Measurements from ENCODE around the gene PRR23E.

PRR23E gene

GRCh38 chr3:127157171-127157828 is 35.6 kb upstream of the PRR23E start:
- H3K9me3 Mint-ChIP-seq: no peaks in the 10 kb centered on the region
- H3K4me1 Mint-ChIP-seq: no peaks in the 10 kb centered on the region
- H3K36me3 Mint-ChIP-seq: no peaks in the 10 kb centered on the region
- H3K27ac Mint-ChIP-seq: no peak overlapping the region
- H3K4me3 Mint-ChIP-seq: no peak overlapping the region
- DNase-seq (ENCODE audit: low spot score in 2 of 2): no peak
- H3K27me3 Mint-ChIP-seq: no peaks in the 10 kb centered on the region
- no peak for ATAC-seq (ENCODE audit: low read depth)

DNA sequence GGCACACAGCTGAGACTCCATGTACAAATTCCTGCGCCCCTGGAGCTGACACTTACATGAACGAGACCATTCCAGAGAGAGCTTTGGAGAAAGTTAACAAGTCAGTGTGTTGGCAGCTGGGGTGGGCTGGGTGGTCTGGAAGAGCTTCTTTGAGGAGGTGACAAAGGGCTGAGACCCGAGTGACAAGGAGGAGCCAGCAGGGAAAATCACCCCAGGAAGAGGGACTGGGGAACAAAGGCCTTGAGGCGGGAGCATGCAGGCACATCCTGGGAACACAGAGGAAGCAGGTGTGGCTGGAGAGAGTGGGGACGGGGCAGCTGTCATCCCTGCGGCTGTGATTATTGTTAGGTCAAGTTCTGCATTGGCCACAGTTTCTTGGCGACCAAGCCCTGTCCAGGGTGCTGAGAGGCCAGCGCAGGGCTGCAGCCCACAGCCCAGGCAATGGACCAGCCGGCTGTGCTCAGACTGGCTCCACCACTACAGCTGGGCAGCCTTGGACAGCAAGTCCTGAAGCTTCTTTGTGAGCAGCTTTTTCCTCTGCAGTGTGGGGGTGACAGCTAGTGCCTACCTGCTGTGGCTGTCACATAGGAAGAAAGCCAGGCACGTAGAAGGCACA is 34.2 kb upstream of the PRR23E start:
- no peaks in the 10 kb centered on the region for H3K36me3 Mint-ChIP-seq
- no peaks in the 10 kb centered on the region for H3K9me3 Mint-ChIP-seq
- no peaks in the 10 kb centered on the region for H3K27me3 Mint-ChIP-seq
- H3K4me3 Mint-ChIP-seq: no peak overlapping the region
- DNase-seq (ENCODE audit: low spot score in 2 of 2) (no peak), ATAC-seq (ENCODE audit: low read depth) (no peak)
- H3K27ac Mint-ChIP-seq: no peak overlapping the region
- no peaks in the 10 kb centered on the region for H3K4me1 Mint-ChIP-seq

DNA sequence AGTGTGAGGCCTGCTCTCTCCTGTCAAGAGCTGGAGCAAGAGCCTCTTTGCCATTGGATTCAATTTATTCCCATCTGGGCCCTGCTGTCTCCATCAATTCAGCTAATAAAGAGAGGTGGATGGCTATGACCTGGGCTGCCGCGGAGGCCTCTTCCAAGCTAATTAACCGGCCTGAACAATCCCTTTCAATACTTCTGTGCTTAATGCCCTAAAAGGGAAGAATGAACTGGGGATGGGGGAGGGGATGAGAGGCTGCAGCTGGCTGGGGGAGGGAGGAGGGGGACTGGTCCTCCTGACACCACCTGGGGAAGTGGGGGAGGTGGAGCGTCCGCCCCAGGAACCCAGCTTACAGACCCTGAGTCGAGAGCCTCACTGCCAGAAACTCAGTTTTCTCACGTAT is 33.4 kb upstream of the PRR23E start:
- Mint-ChIP-seq H3K4me1 (no peaks in the 10 kb centered on the region), H3K9me3 (no peaks in the 10 kb centered on the region), H3K27ac (no peak overlapping the region), H3K27me3 (no peaks in the 10 kb centered on the region), H3K4me3 (no peak overlapping the region), H3K36me3 (no peaks in the 10 kb centered on the region)
- no peak for ATAC-seq (ENCODE audit: low read depth)
- no peak for DNase-seq (ENCODE audit: low spot score in 2 of 2)

- no peak for ATAC-seq (ENCODE audit: low read depth)
- Mint-ChIP-seq H3K4me3 (no peak overlapping the region), H3K36me3 (no peaks in the 10 kb centered on the region), H3K27ac (no peak overlapping the region), H3K4me1 (no peaks in the 10 kb centered on the region), H3K27me3 (no peaks in the 10 kb centered on the region), H3K9me3 (no peaks in the 10 kb centered on the region)
- no peak for DNase-seq (ENCODE audit: low spot score in 2 of 2)
Measured at GRCh38 chr3:127161236-127161635, 31.7 kb upstream of the PRR23E start.

DNA sequence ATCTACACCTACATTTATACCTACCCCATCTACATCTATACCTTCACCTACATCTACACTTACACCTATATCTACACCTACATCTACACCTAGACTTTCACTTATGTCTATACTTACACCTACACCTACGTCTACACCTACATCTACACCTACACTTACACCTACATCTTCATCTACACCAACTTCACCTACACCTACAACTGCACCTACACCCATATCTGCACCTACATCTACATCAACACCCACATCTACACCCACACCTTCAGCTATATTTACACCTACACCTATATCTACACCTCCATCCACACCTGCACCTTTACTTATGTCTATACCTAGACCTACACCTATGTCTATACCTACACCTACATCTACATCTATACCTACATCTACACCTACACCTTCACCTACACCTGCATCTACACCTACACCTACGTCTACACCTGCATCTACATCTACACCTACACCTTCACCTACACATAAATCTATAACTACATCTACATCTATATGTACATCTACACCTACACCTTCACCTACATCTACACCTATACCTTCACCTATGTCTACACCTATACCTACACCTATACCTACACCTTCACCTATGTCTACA is 30.9 kb upstream of the PRR23E start:
- no peaks in the 10 kb centered on the region for H3K9me3 Mint-ChIP-seq
- ATAC-seq (ENCODE audit: low read depth) (no peak), DNase-seq (ENCODE audit: low spot score in 2 of 2) (no peak)
- no peak overlapping the region for H3K27ac Mint-ChIP-seq
- H3K4me3 Mint-ChIP-seq: no peak overlapping the region
- no peaks in the 10 kb centered on the region for H3K36me3 Mint-ChIP-seq
- H3K4me1 Mint-ChIP-seq: no peaks in the 10 kb centered on the region
- no peaks in the 10 kb centered on the region for H3K27me3 Mint-ChIP-seq

DNA sequence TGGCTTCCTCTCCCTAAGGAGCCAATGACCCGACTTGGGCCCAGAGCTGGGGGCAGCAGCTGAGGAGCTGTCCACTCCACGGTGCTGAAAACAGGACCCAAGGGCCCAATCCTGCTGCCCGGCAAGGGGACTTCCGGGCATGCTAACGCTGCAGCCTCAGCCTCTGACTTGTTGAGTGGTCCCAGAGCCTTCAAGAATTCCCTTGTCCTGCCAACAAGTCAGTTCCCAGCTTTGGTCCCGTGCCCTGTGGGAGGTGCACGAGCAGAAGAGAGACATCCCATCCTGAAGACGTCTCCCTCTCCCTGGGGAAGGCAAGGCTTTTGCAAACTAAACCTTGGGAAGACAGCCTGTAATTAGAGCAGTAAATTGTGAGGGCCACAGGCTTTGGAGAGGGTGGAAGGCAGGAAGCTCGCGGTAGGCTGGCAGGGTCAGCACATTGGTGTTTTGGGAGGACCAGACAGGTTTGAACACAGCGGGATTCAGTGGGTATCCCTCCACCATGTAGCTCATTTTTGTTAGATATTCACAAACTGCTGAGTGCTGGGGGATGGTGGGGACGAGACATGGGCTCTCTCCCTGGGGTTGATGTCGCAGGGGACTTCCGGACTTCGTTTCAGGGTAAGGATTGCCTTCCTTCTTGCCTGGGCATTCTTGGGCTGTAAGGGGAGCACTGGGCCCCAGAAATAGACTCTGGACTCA is 29.8 kb upstream of the PRR23E start:
- DNase-seq (ENCODE audit: low spot score in 2 of 2): no peak
- Mint-ChIP-seq H3K36me3 (no peaks in the 10 kb centered on the region), H3K4me3 (no peak overlapping the region), H3K4me1 (no peaks in the 10 kb centered on the region), H3K27me3 (no peaks in the 10 kb centered on the region), H3K9me3 (no peaks in the 10 kb centered on the region), H3K27ac (no peak overlapping the region)
- no peak for ATAC-seq (ENCODE audit: low read depth)

DNA sequence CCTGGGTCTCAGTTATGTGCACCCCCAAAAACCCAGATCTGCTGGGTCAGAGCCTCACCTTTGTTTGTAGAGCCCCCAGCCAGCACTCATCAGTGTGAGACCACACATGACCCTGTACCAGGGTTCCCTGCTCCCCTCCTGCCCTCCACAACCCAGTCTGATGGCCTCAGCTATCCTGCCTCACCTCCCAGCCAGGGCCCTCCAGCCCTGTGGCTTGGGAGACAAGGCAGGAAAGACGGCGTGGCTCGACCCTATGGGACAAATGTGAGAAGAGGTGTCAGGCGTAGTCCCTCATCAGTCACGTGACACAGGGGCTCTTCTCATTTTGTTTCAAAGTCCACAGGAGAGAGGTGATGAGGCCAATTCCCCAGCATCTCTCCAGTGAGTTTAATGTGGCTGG is 28.3 kb upstream of the PRR23E start:
- Mint-ChIP-seq H3K27me3 (no peaks in the 10 kb centered on the region), H3K4me3 (no peak overlapping the region), H3K36me3 (no peaks in the 10 kb centered on the region), H3K27ac (no peak overlapping the region), H3K9me3 (no peaks in the 10 kb centered on the region), H3K4me1 (no peaks in the 10 kb centered on the region)
- DNase-seq (ENCODE audit: low spot score in 2 of 2) (no peak), ATAC-seq (ENCODE audit: low read depth) (no peak)

- Mint-ChIP-seq H3K9me3 (no peaks in the 10 kb centered on the region), H3K4me3 (no peak overlapping the region), H3K27ac (no peak overlapping the region), H3K27me3 (no peaks in the 10 kb centered on the region), H3K4me1 (no peaks in the 10 kb centered on the region), H3K36me3 (no peaks in the 10 kb centered on the region)
- DNase-seq (ENCODE audit: low spot score in 2 of 2) (no peak), ATAC-seq (ENCODE audit: low read depth) (no peak)
Measured at GRCh38 chr3:127165036-127165435, 27.9 kb upstream of the PRR23E start.

DNA sequence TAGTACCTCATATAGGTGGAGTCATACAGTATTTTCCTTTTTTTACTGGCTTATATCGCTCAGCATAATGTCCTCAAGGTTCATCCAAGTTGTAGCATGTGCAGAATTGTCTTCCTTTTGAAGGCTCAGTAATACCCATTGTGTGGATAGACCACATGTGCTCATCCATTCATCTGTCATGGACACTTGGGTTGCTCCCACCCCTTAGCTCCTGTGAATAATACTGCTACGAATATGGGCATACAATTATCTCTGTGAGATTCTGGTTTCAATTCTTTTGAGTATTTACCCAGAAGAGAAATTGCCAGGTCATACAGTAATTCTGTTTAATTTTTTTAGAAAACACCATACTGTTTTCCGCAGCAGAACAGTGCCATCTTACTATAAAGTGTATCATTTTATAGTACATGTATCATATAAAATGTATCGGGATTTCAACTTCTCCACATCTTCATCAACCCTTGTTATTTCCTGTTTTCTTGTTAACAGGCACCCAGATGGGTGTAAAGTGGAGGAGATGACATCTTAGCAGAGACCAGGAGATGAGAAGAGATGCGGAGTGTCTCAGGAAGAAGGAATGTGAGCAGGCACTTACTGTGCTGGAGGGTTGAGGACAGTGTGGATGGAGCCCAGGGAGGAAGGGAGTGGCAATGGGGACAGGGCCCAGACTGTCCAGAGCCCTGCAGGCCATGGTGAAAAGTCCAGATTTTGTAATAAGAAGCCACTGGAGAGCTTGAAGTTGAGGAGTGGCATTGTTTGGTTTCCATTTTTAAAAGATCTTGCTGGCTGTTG is 27.0 kb upstream of the PRR23E start:
- H3K4me1 Mint-ChIP-seq: no peaks in the 10 kb centered on the region
- H3K27ac Mint-ChIP-seq: no peak overlapping the region
- ATAC-seq (ENCODE audit: low read depth) (no peak), DNase-seq (ENCODE audit: low spot score in 2 of 2) (no peak)
- no peak overlapping the region for H3K4me3 Mint-ChIP-seq
- H3K27me3 Mint-ChIP-seq: peaks cover 1% of the 10 kb centered on the region
- no peaks in the 10 kb centered on the region for H3K9me3 Mint-ChIP-seq
- no peaks in the 10 kb centered on the region for H3K36me3 Mint-ChIP-seq

- peaks cover 4% of the 10 kb centered on the region for H3K27me3 Mint-ChIP-seq
Measured at GRCh38 chr3:127166501-127167065, 26.3 kb upstream of the PRR23E start.

GRCh38 chr3:127167315-127168043 is 25.5 kb upstream of the PRR23E start:
- no peaks in the 10 kb centered on the region for H3K4me1 Mint-ChIP-seq
- ATAC-seq (ENCODE audit: low read depth) (no peak), DNase-seq (ENCODE audit: low spot score in 2 of 2) (no peak)
- no peaks in the 10 kb centered on the region for H3K36me3 Mint-ChIP-seq
- H3K4me3 Mint-ChIP-seq: no peak overlapping the region
- no peaks in the 10 kb centered on the region for H3K9me3 Mint-ChIP-seq
- H3K27ac Mint-ChIP-seq: no peak overlapping the region
- peaks cover 12% of the 10 kb centered on the region for H3K27me3 Mint-ChIP-seq

More at GRCh38 chr3:127166501-127167065, 26.3 kb upstream of the PRR23E start:
- no peak for ATAC-seq (ENCODE audit: low read depth)
- H3K36me3 Mint-ChIP-seq: no peaks in the 10 kb centered on the region
- DNase-seq (ENCODE audit: low spot score in 2 of 2): no peak
- no peaks in the 10 kb centered on the region for H3K4me1 Mint-ChIP-seq
- no peak overlapping the region for H3K4me3 Mint-ChIP-seq
- H3K27ac Mint-ChIP-seq: no peak overlapping the region
- H3K9me3 Mint-ChIP-seq: no peaks in the 10 kb centered on the region

DNA sequence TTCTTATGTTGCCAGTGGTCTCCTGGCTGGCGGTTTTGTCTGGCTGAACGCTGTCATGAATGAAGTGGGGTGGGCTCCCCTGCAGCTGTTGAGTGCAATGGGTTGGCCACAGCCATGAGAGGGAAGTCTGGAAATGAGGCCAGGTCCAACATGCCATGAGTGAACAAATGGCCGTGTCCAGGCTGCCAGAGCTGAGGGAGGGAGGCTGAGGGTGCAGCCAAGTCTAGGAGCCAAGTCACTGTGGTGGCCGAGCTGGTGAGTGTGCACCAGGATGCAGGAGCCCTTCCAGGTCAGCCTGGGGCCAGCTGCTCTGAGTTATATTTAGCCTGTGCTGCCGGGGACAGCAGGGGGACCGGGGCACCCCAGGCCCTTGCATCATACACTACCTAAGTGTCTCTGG is 24.7 kb upstream of the PRR23E start:
- no peaks in the 10 kb centered on the region for H3K4me1 Mint-ChIP-seq
- H3K27me3 Mint-ChIP-seq: peaks cover 12% of the 10 kb centered on the region
- H3K9me3 Mint-ChIP-seq: no peaks in the 10 kb centered on the region
- ATAC-seq (ENCODE audit: low read depth): no peak
- H3K27ac Mint-ChIP-seq: no peak overlapping the region
- no peak for DNase-seq (ENCODE audit: low spot score in 2 of 2)
- H3K4me3 Mint-ChIP-seq: no peak overlapping the region
- no peaks in the 10 kb centered on the region for H3K36me3 Mint-ChIP-seq

GRCh38 chr3:127170814-127171213 is 22.1 kb upstream of the PRR23E start:
- H3K4me1 Mint-ChIP-seq: no peaks in the 10 kb centered on the region
- no peak overlapping the region for H3K4me3 Mint-ChIP-seq
- no peak for ATAC-seq (ENCODE audit: low read depth)

More at GRCh38 chr3:127170814-127171213, 22.1 kb upstream of the PRR23E start:
- no peak overlapping the region for H3K27ac Mint-ChIP-seq
- H3K9me3 Mint-ChIP-seq: no peaks in the 10 kb centered on the region
- no peak for DNase-seq (ENCODE audit: low spot score in 2 of 2)
- H3K36me3 Mint-ChIP-seq: no peaks in the 10 kb centered on the region
- peaks cover 16% of the 10 kb centered on the region for H3K27me3 Mint-ChIP-seq

Measured in memory B cell (primary cell).